H9 (cell line): ENCODE results near the gene SATL1. TPM values are rescaled to one million over a fixed set of nuclear protein-coding genes. Genes with fewer than 3 reads are reported as not detected.

Experiments used
- DNase-seq: peaks from one replicate; pipeline ENCODE4 v3.0.0-alpha.2; 2017
- H2AFZ ChIP-seq: one replicate; pipeline ENCODE4 v1.6.1; 2013; ENCODE audit warnings: mild to moderate bottlenecking, low read length, control low read depth, moderate library complexity
- H2AK5ac ChIP-seq: 2 replicates; pipeline ENCODE4 v1.6.1; 2013; ENCODE audit warnings: low read length, control low read depth, mixed read lengths; ENCODE audit not compliant: insufficient read length
- H2BK120ac ChIP-seq: one replicate; pipeline ENCODE4 v1.6.1; 2013; ENCODE audit warnings: low read depth, mild to moderate bottlenecking, low read length, control low read depth, inconsistent platforms; ENCODE audit not compliant: poor library complexity, severe bottlenecking
- H2BK12ac ChIP-seq: 2 replicates; pipeline ENCODE4 v1.6.1; 2013; ENCODE audit warnings: low read length, control low read depth, mixed read lengths, low read depth; ENCODE audit not compliant: insufficient read length
- H2BK15ac ChIP-seq: 2 replicates; pipeline ENCODE4 v1.6.1; 2013; ENCODE audit warnings: low read depth, low read length, control low read depth
- H2BK20ac ChIP-seq: one replicate; pipeline ENCODE4 v1.6.1; 2013; ENCODE audit warnings: low read depth, mild to moderate bottlenecking, low read length, control low read depth, inconsistent platforms; ENCODE audit not compliant: poor library complexity, severe bottlenecking
- H2BK5ac ChIP-seq: 2 replicates; pipeline ENCODE4 v1.6.1; 2013; ENCODE audit warnings: low read length, control low read depth, mixed read lengths; ENCODE audit not compliant: insufficient read length
- H3K14ac ChIP-seq: 2 replicates; pipeline ENCODE4 v1.6.1; 2013; ENCODE audit warnings: low read length, control low read depth; ENCODE audit not compliant: insufficient read depth
- H3K18ac ChIP-seq: 2 replicates; pipeline ENCODE4 v1.6.1; 2013; ENCODE audit warnings: low read depth, mild to moderate bottlenecking, mixed read lengths, low read length, control low read depth; ENCODE audit not compliant: insufficient read length
- H3K23ac ChIP-seq: 2 replicates; pipeline ENCODE4 v1.6.1; 2013; ENCODE audit warnings: low read length, control low read depth, mixed read lengths, low read depth; ENCODE audit not compliant: insufficient read length
- H3K23me2 ChIP-seq: 2 replicates; pipeline ENCODE4 v1.6.1; 2013; ENCODE audit warnings: low read depth, mild to moderate bottlenecking, mixed read lengths, low read length, control low read depth; ENCODE audit not compliant: insufficient read length, poor library complexity, severe bottlenecking
- H3K27ac ChIP-seq: 2 replicates; pipeline ENCODE4 v1.5.1; 2013; ENCODE audit warnings: low read length, control low read depth, mixed read lengths, low read depth; ENCODE audit not compliant: insufficient read length
- H3K27me3 ChIP-seq: 2 replicates; pipeline ENCODE4 v1.6.1; 2013; ENCODE audit warnings: low read length, control low read depth, inconsistent platforms; ENCODE audit not compliant: insufficient read depth
- H3K4ac ChIP-seq: 2 replicates; pipeline ENCODE4 v1.6.1; 2013; ENCODE audit warnings: low read depth, mild to moderate bottlenecking, control low read depth, inconsistent platforms, low read length, moderate library complexity
- H3K4me1 ChIP-seq: 2 replicates; pipeline ENCODE4 v1.6.1; 2013; ENCODE audit warnings: low read length, control low read depth, inconsistent platforms; ENCODE audit not compliant: insufficient read depth
- H3K4me2 ChIP-seq: 2 replicates; pipeline ENCODE4 v1.6.1; 2013; ENCODE audit warnings: low read length, control low read depth, mixed read lengths; ENCODE audit not compliant: insufficient read length, insufficient read depth
- H3K56ac ChIP-seq: 2 replicates; pipeline ENCODE4 v1.6.1; 2013; ENCODE audit warnings: low read depth, mild to moderate bottlenecking, mixed read lengths, low read length, control low read depth; ENCODE audit not compliant: insufficient read length
- H3K79me1 ChIP-seq: 2 replicates; pipeline ENCODE4 v1.6.1; 2013; ENCODE audit warnings: low read depth, mild to moderate bottlenecking, moderate library complexity, low read length, control low read depth, inconsistent platforms; ENCODE audit not compliant: insufficient read depth, poor library complexity, severe bottlenecking
- H3K79me2 ChIP-seq: 2 replicates; pipeline ENCODE4 v1.6.1; 2013; ENCODE audit warnings: low read length, control low read depth, inconsistent platforms; ENCODE audit not compliant: insufficient read depth
- H3K9ac ChIP-seq: 2 replicates; pipeline ENCODE4 v1.6.1; 2013; ENCODE audit warnings: low read length, control low read depth, mixed read lengths; ENCODE audit not compliant: insufficient read length; ENCODE audit errors: extremely low read depth
- H3K9me3 ChIP-seq: one replicate; pipeline ENCODE4 v1.6.1; 2013; ENCODE audit warnings: low read depth, low read length, inconsistent platforms; ENCODE audit not compliant: control insufficient read depth
- H3T11ph ChIP-seq: one replicate; pipeline ENCODE4 v1.6.1; 2013; ENCODE audit warnings: mild to moderate bottlenecking, low read length, control low read depth, inconsistent platforms
- H4K20me1 ChIP-seq: one replicate; pipeline ENCODE4 v1.6.1; 2013; ENCODE audit not compliant: control insufficient read depth, insufficient read length, insufficient read depth
- H4K5ac ChIP-seq: 2 replicates; pipeline ENCODE4 v1.6.1; 2013; ENCODE audit warnings: low read depth, mild to moderate bottlenecking, mixed read lengths, low read length, control low read depth; ENCODE audit not compliant: insufficient read length
- H4K8ac ChIP-seq: replicated peaks from 2 replicates; pipeline ENCODE4 v1.6.1; 2013; ENCODE audit warnings: low read length, control low read depth, mixed read lengths, low read depth; ENCODE audit not compliant: insufficient read length
- H4K91ac ChIP-seq: 2 replicates; pipeline ENCODE4 v1.6.1; 2013; ENCODE audit warnings: low read depth, mild to moderate bottlenecking, moderate library complexity, mixed read lengths, low read length, control low read depth; ENCODE audit not compliant: insufficient read length
- H3K27ac Mint-ChIP-seq, 3 experiments: 2 replicates in 2 of 3; 3 replicates in 1 of 3; pipeline ENCODE4 v1.8.0; 2020 to 2021; ENCODE audit warnings: mixed read lengths in 3 of 3, mild to moderate bottlenecking in 1 of 3, moderate library complexity in 1 of 3
- H3K27me3 Mint-ChIP-seq: 2 replicates; pipeline ENCODE4 v1.8.0; 2021; ENCODE audit warnings: low read depth, mild to moderate bottlenecking, moderate library complexity, mixed read lengths
- H3K36me3 Mint-ChIP-seq, 3 experiments: 2 replicates in 2 of 3; 3 replicates in 1 of 3; pipeline ENCODE4 v1.8.0; 2020 to 2021; ENCODE audit warnings: low read depth in 3 of 3, mixed read lengths in 3 of 3; ENCODE audit not compliant: insufficient read depth in 1 of 3
- H3K4me1 Mint-ChIP-seq, 2 experiments: 2 replicates each; pipeline ENCODE4 v1.8.0; 2020; ENCODE audit warnings: mixed read lengths in 2 of 2
- H3K4me3 Mint-ChIP-seq, 2 experiments: 2 replicates in 1 of 2; 3 replicates in 1 of 2; pipeline ENCODE4 v1.8.0; 2020 to 2021; ENCODE audit warnings: mild to moderate bottlenecking in 2 of 2, mixed read lengths in 2 of 2, moderate library complexity in 1 of 2
- H3K9me3 Mint-ChIP-seq, 2 experiments: 2 replicates in 1 of 2; 3 replicates in 1 of 2; pipeline ENCODE4 v1.8.0; 2020; ENCODE audit warnings: mild to moderate bottlenecking in 2 of 2, mixed read lengths in 2 of 2, moderate library complexity in 1 of 2
- WGBS: extraction: QIAGEN DNeasy Blood & Tissue Kit; methylation state at CpG from one replicate; pipeline ENCODE4 v1.1.7; 2013; ENCODE audit warnings: missing lambda C conversion rate, low lambda C conversion rate, mixed read lengths; ENCODE audit not compliant: insufficient read length; ENCODE audit errors: extremely low coverage; 5-methylcytosine and 5-hydroxymethylcytosine counted together
- total RNA-seq: library from RNA; stranded (reverse); gene quantifications from 2 replicates; pipeline ENCODE4 v1.2.1, GENCODE V29; 2021
- TF ChIP-seq, protein P1 (sequence below): fragments of 200-600 bp; sonication (generic); conservative IDR thresholded peaks from 3 replicates; pipeline ENCODE4 v1.8.0; 2021; ENCODE audit warnings: antibody characterized with exemption, mild to moderate bottlenecking

SATL1 gene
- total RNA-seq, 1 experiment from 2014 or later, result 0.31 TPM

DNA sequence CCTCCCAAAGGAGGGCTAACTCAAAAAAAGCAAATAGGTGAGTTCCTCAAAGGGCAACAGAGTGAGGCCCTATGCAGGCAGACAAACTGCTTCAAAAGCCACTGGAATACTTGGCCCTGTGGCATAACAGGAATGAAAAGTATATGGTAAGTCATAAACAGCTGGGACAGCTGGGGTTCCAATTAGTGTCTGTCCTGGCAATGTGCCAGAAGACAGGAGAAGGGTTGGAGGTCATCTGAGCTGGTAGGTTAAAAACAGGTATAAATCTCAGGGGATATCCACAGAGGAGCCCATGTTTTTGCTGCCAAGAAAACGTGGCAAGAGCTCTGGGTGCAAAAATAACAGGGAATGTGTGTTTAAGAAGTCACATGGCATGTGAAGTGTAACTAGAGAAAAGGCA lies 128.3 kb downstream of the SATL1 start:
- Histone ChIP-seq H3K14ac (no peak overlapping the region), H4K8ac (no peak overlapping the region), H3K4me1 (no peaks in the 10 kb centered on the region), H2BK20ac (no peak overlapping the region), H3K27ac (no peak overlapping the region), H4K91ac (no peak overlapping the region), H3T11ph (no peak overlapping the region), H2BK120ac (no peak overlapping the region), H2AFZ (no peak overlapping the region), H3K9ac (no peak overlapping the region), H2BK5ac (no peak overlapping the region), H2BK15ac (no peak overlapping the region), H4K20me1 (no peaks in the 10 kb centered on the region), H3K27me3 (no peaks in the 10 kb centered on the region), H3K23ac (no peak overlapping the region), H3K23me2 (no peaks in the 10 kb centered on the region), H3K18ac (no peak overlapping the region), H3K56ac (no peak overlapping the region), H2BK12ac (no peak overlapping the region), H3K4ac (no peak overlapping the region), H4K5ac (no peak overlapping the region), H3K4me2 (no peak overlapping the region), H3K9me3 (peaks cover 14% of the 10 kb centered on the region), H3K79me1 (no peaks in the 10 kb centered on the region), H3K79me2 (no peaks in the 10 kb centered on the region), H2AK5ac (no peak overlapping the region)
- Mint-ChIP-seq H3K4me3 (no peak overlapping the region), H3K4me1 (no peaks in the 10 kb centered on the region), H3K36me3 (peaks cover 0 to 2% (median 0%) of the 10 kb centered on the region in 3 experiments; a peak in 1 of 7 replicates), H3K9me3 (peaks cover 49 to 50% of the 10 kb centered on the region in 2 experiments), H3K27ac (no peak overlapping the region), H3K27me3 (no peaks in the 10 kb centered on the region)
- DNase-seq, result no peak
- TF ChIP-seq, protein P1, sequence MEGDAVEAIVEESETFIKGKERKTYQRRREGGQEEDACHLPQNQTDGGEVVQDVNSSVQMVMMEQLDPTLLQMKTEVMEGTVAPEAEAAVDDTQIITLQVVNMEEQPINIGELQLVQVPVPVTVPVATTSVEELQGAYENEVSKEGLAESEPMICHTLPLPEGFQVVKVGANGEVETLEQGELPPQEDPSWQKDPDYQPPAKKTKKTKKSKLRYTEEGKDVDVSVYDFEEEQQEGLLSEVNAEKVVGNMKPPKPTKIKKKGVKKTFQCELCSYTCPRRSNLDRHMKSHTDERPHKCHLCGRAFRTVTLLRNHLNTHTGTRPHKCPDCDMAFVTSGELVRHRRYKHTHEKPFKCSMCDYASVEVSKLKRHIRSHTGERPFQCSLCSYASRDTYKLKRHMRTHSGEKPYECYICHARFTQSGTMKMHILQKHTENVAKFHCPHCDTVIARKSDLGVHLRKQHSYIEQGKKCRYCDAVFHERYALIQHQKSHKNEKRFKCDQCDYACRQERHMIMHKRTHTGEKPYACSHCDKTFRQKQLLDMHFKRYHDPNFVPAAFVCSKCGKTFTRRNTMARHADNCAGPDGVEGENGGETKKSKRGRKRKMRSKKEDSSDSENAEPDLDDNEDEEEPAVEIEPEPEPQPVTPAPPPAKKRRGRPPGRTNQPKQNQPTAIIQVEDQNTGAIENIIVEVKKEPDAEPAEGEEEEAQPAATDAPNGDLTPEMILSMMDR, result no peak
- WGBS, result no CpG with 5 or more reads among the region's 1 CpG
